ENCODE results near the gene CLTA. TPM values are rescaled to one million over a fixed set of nuclear protein-coding genes. Genes with fewer than 3 reads are reported as not detected.

The CLTA gene
- 71.0 and 73.0 TPM in 2 replicates for total RNA-seq
- total RNA-seq (2013): 90.3 TPM
- 31.4 and 32.3 TPM in 2 replicates for polyA plus RNA-seq
- polyA minus RNA-seq: 57.4 and 75.4 TPM in 2 replicates

- Mint-ChIP-seq H3K9me3 (ENCODE audit: insufficient read depth) (no peaks in the 10 kb centered on the region), H3K4me3 (peak within 1 kb of the TSS; percentile 91), H3K27me3 (no peaks in the 10 kb centered on the region), H3K4me1 (peaks cover 53% of the 10 kb centered on the region), H3K27ac (peak within 1 kb of the TSS; percentile 88)
- no peaks in the 10 kb centered on the region for H3K9me3 ChIP-seq (ENCODE audit: control extremely low read depth in 1 of 3, control insufficient read depth in 2 of 3, insufficient read depth in 1 of 3, low read length in 2 of 3)
- H4K20me1 ChIP-seq (ENCODE audit: control insufficient read depth, insufficient read depth, low read length, poor library complexity, severe bottlenecking): peaks cover 41% of the 10 kb centered on the region
- DNase-seq (peak; percentile 97), ATAC-seq (ENCODE audit: low read depth) (peak; percentile 97)
- no peaks in the 10 kb centered on the region for H3K27me3 ChIP-seq (replicated peaks in 1 of 4; ENCODE audit: control extremely low read depth in 1 of 4, control insufficient read depth in 3 of 4, insufficient read depth in 4 of 4, low read length in 3 of 4)
- peak within 1 kb of the TSS; percentile 91 for H3K4me2 ChIP-seq (replicated peaks; ENCODE audit: low read depth, low read length, poor library complexity, severe bottlenecking)
- TF ChIP-seq EZH2 (IDR thresholded peaks at IDR 0.05; ENCODE audit: borderline replicate concordance, insufficient read depth, low read depth, low read length, poor library complexity, severe bottlenecking): no peak
- TF ChIP-seq CTCF (IDR thresholded peaks at IDR 0.05): peak; percentile 62
- ChIA-PET POLR2A (interaction anchor here (0.6 to 1.6 kb wide), 5 partner anchors 24 to 1110 kb away, joined by 3 to 11 read pairs (median 6); partner anchors contain the start of genes GLIPR2 and RECK), CTCF (interaction anchor here (0.6 to 7.1 kb wide), 20 partner anchors 9 to 538 kb away, joined by 3 to 44 read pairs (median 4); partner anchors contain the start of genes CCIN and GLIPR2)
- H3K27ac ChIP-seq (ENCODE audit: low read length in 2 of 2): peak within 1 kb of the TSS; percentile 76 to 93
- WGBS (ENCODE audit: insufficient coverage): 1% methylated on average over 67 of the region's 68 CpGs
- peaks cover 0 to 11% of the 10 kb centered on the region in 2 experiments for H3K36me3 ChIP-seq (replicated peaks in 1 of 2; ENCODE audit: control extremely low read depth in 1 of 2, control insufficient read depth in 1 of 2, extremely low read depth in 1 of 2, insufficient read depth in 2 of 2, low read length in 1 of 2)
- H3K4me3 ChIP-seq (ENCODE audit: control extremely low read depth in 1 of 5, extremely low read depth in 1 of 5, insufficient read depth in 1 of 5, low read depth in 2 of 5, low read length in 4 of 5): peak within 1 kb of the TSS; percentile 66 to 96 (median 91)
- H3K9ac ChIP-seq (ENCODE audit: low read length): peak within 1 kb of the TSS; percentile 89
- peaks cover 49% of the 10 kb centered on the region for H3K79me2 ChIP-seq (ENCODE audit: control insufficient read depth, insufficient read depth, low read length)
- intact Hi-C loops (cut with micrococcal nuclease): loop anchor here (1.0 to 5.0 kb wide), 10 partner anchors 24 to 458 kb away; partner anchors contain the start of genes CREB3, GLIPR2, GNE and RNF38
- peak within 1 kb of the TSS; percentile 83 for H2AFZ ChIP-seq (ENCODE audit: insufficient read depth, low read depth, low read length, poor library complexity, severe bottlenecking)
- peaks cover 32 to 43% of the 10 kb centered on the region in 2 donors for H3K4me1 ChIP-seq (ENCODE audit: control insufficient read depth in 2 of 2, insufficient read depth in 2 of 2, low read length in 2 of 2)
Observed at GRCh38 chr9:36190388-36191289, at the start of gene CLTA. CLTA (plus strand) TSS chr9:36190921; CDS start chr9:36191057, 136 bp downstream.

All from B cell (primary cell).